ENCODE measurements around the gene PTPN23. TPM values are rescaled to one million over a fixed set of nuclear protein-coding genes. Genes with fewer than 3 reads are reported as not detected.

PTPN23 gene
- total RNA-seq, 4 donors from 2014 or later: 30.8 to 277 (median 90.7) TPM

DNA sequence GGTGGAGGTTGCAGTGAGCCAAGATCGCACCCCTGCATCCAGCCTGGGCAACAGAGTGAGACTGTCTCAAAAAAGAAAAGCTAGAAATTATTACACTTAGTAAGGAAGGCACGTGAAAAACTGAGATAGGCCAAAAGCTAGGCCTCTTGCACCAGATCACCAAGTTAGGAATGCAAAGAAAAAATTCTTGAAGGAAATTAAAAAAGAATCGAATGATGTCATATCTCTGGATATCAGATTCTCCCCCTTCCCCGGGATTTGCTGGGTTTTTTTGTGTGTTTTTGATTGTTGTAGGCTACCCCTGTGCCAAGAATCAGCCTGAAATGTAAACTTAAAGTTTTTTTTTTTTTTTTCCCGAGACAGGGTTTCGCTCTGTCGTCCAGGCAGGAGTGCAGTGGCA is 17.4 kb downstream of the PTPN23 start:
- peaks cover 0 to 45% (median 0%) of the 10 kb centered on the region in 3 donors for H3K36me3 ChIP-seq
- no peaks in the 10 kb centered on the region for H3K27me3 ChIP-seq
- no peaks in the 10 kb centered on the region for H3K9me3 ChIP-seq
- H3K4me1 ChIP-seq: peaks cover 0 to 52% (median 20%) of the 10 kb centered on the region in 4 donors
- TF ChIP-seq EP300 (IDR thresholded peaks at IDR 0.05) (no peak), POLR2A (IDR thresholded peaks at IDR 0.05) (no peak), CTCF (IDR thresholded peaks at IDR 0.05) (no peak)
- DNase-seq (ENCODE audit: low spot score in 2 of 2): no peak
- H3K4me3 ChIP-seq: no peak overlapping the region
- WGBS, 2 donors: 43 to 55% methylated on average over 7 of the region's 7 CpGs
- peak overlapping the region in 1 of 4 donors; percentile 60 for H3K27ac ChIP-seq

- Histone ChIP-seq H3K27me3 (no peaks in the 10 kb centered on the region), H3K4me1 (peaks cover 0 to 50% (median 18%) of the 10 kb centered on the region in 4 donors), H3K9me3 (no peaks in the 10 kb centered on the region), H3K36me3 (peaks cover 0 to 46% (median 0%) of the 10 kb centered on the region in 3 donors), H3K4me3 (no peak overlapping the region), H3K27ac (peak overlapping the region in 1 of 4 donors; percentile 11)
- TF ChIP-seq CTCF (IDR thresholded peaks at IDR 0.05) (no peak), POLR2A (IDR thresholded peaks at IDR 0.05) (no peak), EP300 (IDR thresholded peaks at IDR 0.05) (no peak)
- no peak for DNase-seq (ENCODE audit: low spot score in 2 of 2)
- WGBS, 2 donors: 52 to 64% methylated on average over 1 of the region's 1 CpG
Observed at GRCh38 chr3:47399016-47399415, 18.2 kb downstream of the PTPN23 start.

- WGBS, 2 donors: 84 to 86% methylated on average over 9 of the region's 9 CpGs
- no peak overlapping the region for H3K27ac ChIP-seq
- no peaks in the 10 kb centered on the region for H3K9me3 ChIP-seq
- TF ChIP-seq CTCF (IDR thresholded peaks at IDR 0.05): no peak
- no peak for TF ChIP-seq POLR2A (IDR thresholded peaks at IDR 0.05)
- H3K4me1 ChIP-seq: peaks cover 0 to 50% (median 17%) of the 10 kb centered on the region in 4 donors
- no peak for DNase-seq (ENCODE audit: low spot score in 2 of 2)
- no peak overlapping the region for H3K4me3 ChIP-seq
- no peaks in the 10 kb centered on the region for H3K27me3 ChIP-seq
- peaks cover 0 to 46% (median 0%) of the 10 kb centered on the region in 3 donors for H3K36me3 ChIP-seq
Observed at GRCh38 chr3:47399531-47400270, 18.9 kb downstream of the PTPN23 start.

GRCh38 chr3:47404431-47404876 is 23.6 kb downstream of the PTPN23 start:
- Histone ChIP-seq H3K27me3 (no peaks in the 10 kb centered on the region), H3K4me3 (no peak overlapping the region), H3K9me3 (no peaks in the 10 kb centered on the region), H3K36me3 (peaks cover 0 to 70% (median 20%) of the 10 kb centered on the region in 3 donors), H3K27ac (peak overlapping the region; percentile 59 to 90 (median 78)), H3K4me1 (peaks cover 0 to 42% (median 19%) of the 10 kb centered on the region in 4 donors)
- DNase-seq (ENCODE audit: low spot score in 2 of 2): no peak
- TF ChIP-seq CTCF (IDR thresholded peaks at IDR 0.05) (no peak), EP300 (IDR thresholded peaks at IDR 0.05) (no peak), POLR2A (IDR thresholded peaks at IDR 0.05) (no peak)
- WGBS, 2 donors: 62 to 76% methylated on average over 8 to 13 of the region's 13 CpGs

Measured in tibial nerve (tissue), 4 donors.